AG09319 (cell line): Measurements from ENCODE around the gene MORF4L1.

Experiments used
- DNase-seq: peaks from one replicate; pipeline ENCODE4 v3.0.0-alpha.2; 2010; ENCODE audit warnings: low read depth; ENCODE audit errors: extremely low read depth
- CTCF ChIP-seq: IDR thresholded peaks from 2 replicates; pipeline ENCODE4 v1.5.1; 2011; ENCODE audit warnings: low read depth, mild to moderate bottlenecking, inconsistent platforms, low read length, moderate library complexity

Gene MORF4L1

DNA sequence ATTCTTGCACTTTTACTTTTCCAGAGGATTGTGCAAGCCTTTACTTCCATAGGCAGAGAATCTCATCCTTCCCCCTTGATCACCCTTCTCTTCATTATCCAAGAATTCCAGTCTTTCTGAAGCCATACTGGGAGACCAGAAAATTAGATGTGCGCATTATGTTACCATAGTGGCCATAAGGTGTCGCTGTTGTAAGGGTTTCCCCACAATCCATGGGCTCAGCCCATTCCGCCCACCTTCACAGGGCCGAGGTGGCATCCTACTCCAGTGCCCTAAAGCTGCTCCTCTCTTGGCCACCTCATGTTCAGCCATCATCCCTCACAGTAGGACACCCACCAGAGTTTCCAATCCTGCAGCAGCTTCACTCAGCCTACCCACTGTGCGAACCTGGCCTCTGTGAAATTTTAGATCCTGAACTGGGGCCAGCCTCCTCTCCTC lies 37.1 kb downstream of the MORF4L1 start:
- DNase-seq: no peak
- TF ChIP-seq CTCF: peak; percentile 63

GRCh38 chr15:78910271-78910670 lies 37.6 kb downstream of the MORF4L1 start:
- DNase-seq: no peak
- no peak for TF ChIP-seq CTCF

GRCh38 chr15:78912316-78912715 lies 39.6 kb downstream of the MORF4L1 start:
- DNase-seq: no peak
- no peak for TF ChIP-seq CTCF

DNA sequence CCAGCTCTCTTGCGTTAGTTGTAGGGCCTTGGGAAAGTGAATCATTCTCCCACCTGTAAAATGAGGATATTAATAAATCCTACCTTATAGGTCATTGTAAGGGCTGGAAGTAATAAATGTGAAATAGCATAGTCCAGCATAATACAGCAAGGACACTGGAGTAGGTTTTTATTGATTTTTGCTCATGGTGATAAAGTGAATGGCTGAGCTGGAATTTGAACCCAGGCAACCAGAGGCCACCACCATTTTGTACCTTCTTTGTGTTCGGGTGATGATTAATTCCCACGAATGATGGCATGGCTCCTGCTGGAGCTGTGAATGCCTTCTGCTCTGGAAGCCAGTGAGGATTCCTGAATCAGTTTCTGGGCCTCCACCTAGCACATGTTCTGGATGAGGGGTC lies 40.3 kb downstream of the MORF4L1 start:
- no peak for TF ChIP-seq CTCF
- DNase-seq: no peak

GRCh38 chr15:78914027-78914764 lies 41.5 kb downstream of the MORF4L1 start:
- no peak for DNase-seq
- peak; percentile 47 for TF ChIP-seq CTCF

- no peak for DNase-seq
- no peak for TF ChIP-seq CTCF
These were observed 42.8 kb downstream of the MORF4L1 start for GRCh38 chr15:78915341-78916087.

DNA sequence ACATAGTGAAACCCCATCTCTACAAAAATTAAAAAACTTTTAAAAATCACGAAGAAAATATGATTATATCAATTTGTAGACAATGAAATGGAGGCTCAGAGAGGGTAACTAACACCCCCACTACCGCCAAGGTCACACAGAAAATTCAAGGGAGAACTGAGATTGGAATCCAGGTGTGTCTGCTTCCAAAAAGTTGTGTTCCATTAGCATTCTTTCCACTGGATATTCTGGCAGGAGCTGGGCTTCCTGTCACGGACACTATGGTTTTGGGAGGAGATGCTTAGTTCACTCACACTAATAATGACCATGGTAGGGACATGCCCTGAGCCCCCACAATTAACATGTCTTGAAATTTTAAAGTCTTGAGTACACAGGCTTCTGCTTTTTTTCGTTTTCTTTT lies 43.4 kb downstream of the MORF4L1 start:
- no peak for TF ChIP-seq CTCF
- no peak for DNase-seq
